HTERT RPE-1 (cell line): Measurements from ENCODE around the gene CBX1.

ENCODE experiments used
- in situ Hi-C: fragments of 300-500 bp; cut with MboI; formaldehyde crosslinking; loops from 4 replicates; pipeline ENCODE4 v1.14.3; 2020; ENCODE audit warnings: low sequenced_read_pairs

Gene CBX1

GRCh38 chr17:48101012-48101720, at the start of gene CBX1:
CBX1 (minus strand) TSS chr17:48101478; CDS start chr17:48077004, 24,474 bp downstream.
- in situ Hi-C loops, result no loop called here

GRCh38 chr17:48150597-48151001, 49.3 kb upstream of the CBX1 start:
- in situ Hi-C loops, result no loop called here

- in situ Hi-C loops, result no loop called here
Measured at GRCh38 chr17:48149787-48150463, 48.6 kb upstream of the CBX1 start.

- in situ Hi-C loops, result no loop called here
Measured at GRCh38 chr17:48148854-48149786, 47.8 kb upstream of the CBX1 start.

GRCh38 chr17:48148029-48148770, 46.9 kb upstream of the CBX1 start:
- in situ Hi-C loops, result no loop called here

GRCh38 chr17:48144976-48145798, 43.9 kb upstream of the CBX1 start:
- in situ Hi-C loops, result no loop called here

- in situ Hi-C loops, result no loop called here
Measured at GRCh38 chr17:48144231-48144630, 43.0 kb upstream of the CBX1 start.

GRCh38 chr17:48143629-48144028, 42.4 kb upstream of the CBX1 start:
- in situ Hi-C loops, result no loop called here

GRCh38 chr17:48139944-48140343, 38.7 kb upstream of the CBX1 start:
- in situ Hi-C loops, result no loop called here

- in situ Hi-C loops, result no loop called here
Measured at GRCh38 chr17:48137656-48138055, 36.4 kb upstream of the CBX1 start.

GRCh38 chr17:48134912-48135480, 33.7 kb upstream of the CBX1 start:
- in situ Hi-C loops, result no loop called here

GRCh38 chr17:48132385-48132784, 31.1 kb upstream of the CBX1 start:
- in situ Hi-C loops, result no loop called here

GRCh38 chr17:48131216-48131824, 30.0 kb upstream of the CBX1 start:
- in situ Hi-C loops, result no loop called here

- in situ Hi-C loops, result no loop called here
Measured at GRCh38 chr17:48129981-48130380, 28.7 kb upstream of the CBX1 start.

GRCh38 chr17:48128400-48128799, 27.1 kb upstream of the CBX1 start:
- in situ Hi-C loops, result no loop called here

GRCh38 chr17:48127371-48128051, 26.2 kb upstream of the CBX1 start:
- in situ Hi-C loops, result no loop called here

- in situ Hi-C loops, result no loop called here
Measured at GRCh38 chr17:48126532-48126850, 25.2 kb upstream of the CBX1 start.

GRCh38 chr17:48125829-48126531, 24.7 kb upstream of the CBX1 start:
- in situ Hi-C loops, result no loop called here
